Stimulated activated CD4-positive, alpha-beta T cell treated with anti-CD3 and anti-CD28 coated beads, Interleukin-12 subunit alpha, Interleukin-12 subunit beta, amount 100 ng/mL, for 48 hours (primary cell): ENCODE measurements around the gene POLR1B.
A peak's percentile ranks its signal among the peaks of the same experiment; 100 is the strongest.
"Not testable (repeated sequence)": the region's sequence is repeated elsewhere in the genome, so short reads cannot be mapped to it uniquely, and the experiment has no call there.

Source experiments
- DNase-seq, 3 donors: peaks; one replicate each; pipeline ENCODE4 v3.0.0-alpha.2; 2020; ENCODE audit warnings: low read depth in 2 of 3, low spot score in 1 of 3

The POLR1B gene

GRCh38 chr2:112541315-112542122 lies 746 bp upstream of the POLR1B start:
- peak; percentile 34 to 67 (median 64) for DNase-seq

GRCh38 chr2:112542984-112543661 lies 858 bp downstream of the POLR1B start:
- peak in 2 of 3 donors; percentile 1 to 5 for DNase-seq

GRCh38 chr2:112547333-112547732 lies 5.1 kb downstream of the POLR1B start:
- DNase-seq: no peak

GRCh38 chr2:112548980-112549379 lies 6.7 kb downstream of the POLR1B start:
- DNase-seq: no peak

- DNase-seq: no peak
Observed at GRCh38 chr2:112566104-112566503, 23.8 kb downstream of the POLR1B start.

- DNase-seq: not testable (repeated sequence)
Observed at GRCh38 chr2:112566508-112566907, 24.2 kb downstream of the POLR1B start.

GRCh38 chr2:112572005-112572404 lies 29.7 kb downstream of the POLR1B start:
- DNase-seq: no peak

GRCh38 chr2:112577756-112578155 lies 35.5 kb downstream of the POLR1B start:
- no peak for DNase-seq

GRCh38 chr2:112579241-112579640 lies 37.0 kb downstream of the POLR1B start:
- no peak for DNase-seq

GRCh38 chr2:112580084-112580483 lies 37.8 kb downstream of the POLR1B start:
- DNase-seq: no peak

GRCh38 chr2:112582314-112582746 lies 40.1 kb downstream of the POLR1B start:
- peak in 2 of 3 donors; percentile 9 to 34 for DNase-seq

GRCh38 chr2:112583497-112584133 lies 41.4 kb downstream of the POLR1B start:
- DNase-seq: peak in 1 of 3 donors; percentile 7

- peak; percentile 86 to 93 (median 89) for DNase-seq
Observed at GRCh38 chr2:112584134-112584890, 42.0 kb downstream of the POLR1B start, which contains the start of gene CHCHD5. Gene CHCHD5, plus strand, starts transcription at chr2:112584609. Its CDS starts 39 bp downstream, at chr2:112584648.

GRCh38 chr2:112584891-112585250 lies 42.6 kb downstream of the POLR1B start:
- DNase-seq: no peak

GRCh38 chr2:112585400-112585799 lies 43.1 kb downstream of the POLR1B start:
- no peak for DNase-seq

- DNase-seq: no peak
Observed at GRCh38 chr2:112585873-112586464, 43.7 kb downstream of the POLR1B start.

GRCh38 chr2:112588611-112589045 lies 46.4 kb downstream of the POLR1B start:
- DNase-seq: no peak

GRCh38 chr2:112591413-112591812 lies 49.1 kb downstream of the POLR1B start:
- DNase-seq: no peak

GRCh38 chr2:112593736-112594135 lies 51.5 kb downstream of the POLR1B start:
- DNase-seq: no peak

- no peak for DNase-seq
Observed at GRCh38 chr2:112597537-112598322, 55.5 kb downstream of the POLR1B start.
